ENCODE results near the gene PSIP1. TPM values are rescaled to one million over a fixed set of nuclear protein-coding genes. Genes with fewer than 3 reads are reported as not detected.

The PSIP1 gene
- total RNA-seq, 1 experiment from 2014 or later: 99.1 TPM

DNA sequence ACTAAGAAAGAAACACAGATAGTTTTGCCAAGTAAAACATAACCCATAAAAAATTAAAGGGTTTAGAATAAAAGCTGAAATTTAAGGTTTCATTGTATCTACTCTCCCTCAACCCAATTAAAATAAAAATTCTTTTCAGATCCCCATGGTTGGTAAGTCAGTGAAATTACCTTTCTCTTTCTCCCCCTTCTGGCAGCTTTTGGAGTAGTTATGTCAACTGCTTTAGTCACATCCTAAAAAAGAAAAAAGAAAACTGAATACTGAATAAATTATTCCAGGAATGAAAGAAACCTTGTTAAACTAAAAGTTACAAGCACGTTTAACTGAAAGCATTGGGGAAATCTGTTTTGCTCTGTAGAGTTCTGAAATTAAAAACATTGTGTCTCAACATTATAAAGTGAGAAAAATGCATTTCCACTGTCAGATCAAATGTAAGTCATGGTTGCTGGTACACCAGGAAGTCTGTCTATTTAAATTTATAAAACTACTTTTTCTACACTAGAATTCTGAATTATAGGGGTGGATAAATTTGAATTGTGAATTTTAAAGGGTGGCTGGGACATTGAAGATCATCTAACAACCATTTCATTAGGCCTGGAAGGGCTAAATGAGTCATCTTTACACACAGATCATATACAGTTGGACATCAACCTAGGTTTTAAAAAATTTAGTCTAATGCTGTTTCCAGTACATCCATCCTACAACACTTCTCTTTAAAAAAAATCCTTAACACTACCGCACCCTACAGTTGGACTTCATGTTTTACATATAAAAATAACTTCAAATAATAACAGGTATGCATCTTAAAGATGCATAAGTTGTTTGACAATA is 24.7 kb downstream of the PSIP1 start:
- intact Hi-C loops (cut with micrococcal nuclease): loop anchor here (5.0 kb wide), 2 partner anchors 121 to 274 kb away; no protein-coding TSS in a partner anchor
- ChIA-PET CTCF (no interaction called here), POLR2A (no interaction called here), RAD21 (ENCODE audit: low non-redundant PET in 1 of 2, low total read pairs in 2 of 2, uncharacterized antibody in 2 of 2, unreplicated experiment in 2 of 2) (no interaction called here)
- H3K9me3 ChIP-seq (ENCODE audit: control insufficient read depth in 1 of 2, insufficient read depth in 1 of 2, low read depth in 1 of 2, low read length in 2 of 2): no peaks in the 10 kb centered on the region
- no TSS peak for BruUV-seq (replicated peaks)
- H2AFZ ChIP-seq (ENCODE audit: low read depth, low read length, poor library complexity, severe bottlenecking): no peak overlapping the region
- ATAC-seq (peak; percentile 54; the same call in 1 of the 2 replicates), DNase-seq (ENCODE audit: low read depth, low spot score) (no peak)
- no peaks in the 10 kb centered on the region for H3K4me1 ChIP-seq (ENCODE audit: control insufficient read depth in 1 of 2, insufficient read depth in 2 of 2, low read length in 2 of 2)
- no peaks in the 10 kb centered on the region for H3K27me3 ChIP-seq (ENCODE audit: insufficient read depth, low read length)
- H3K36me3 ChIP-seq (ENCODE audit: control insufficient read depth in 1 of 2, insufficient read depth in 2 of 2, low read length in 2 of 2): peaks cover 21 to 24% of the 10 kb centered on the region in 2 experiments; a peak in 3 of 4 replicates
- H3K9ac ChIP-seq (ENCODE audit: low read length): no peak overlapping the region
- H3K4me2 ChIP-seq (ENCODE audit: low read length): no peak overlapping the region
- no peak overlapping the region for H3K4me3 ChIP-seq (replicated peaks in 1 of 2; ENCODE audit: low read depth in 1 of 2, low read length in 2 of 2)
- no peak overlapping the region for H3K27ac ChIP-seq (ENCODE audit: low read depth, low read length)
- peaks cover 24% of the 10 kb centered on the region for H3K79me2 ChIP-seq (ENCODE audit: insufficient read depth, low read length)
- no peaks in the 10 kb centered on the region for H3K9me2 ChIP-seq (ENCODE audit: insufficient read depth)
- TF ChIP-seq EGR1 (IDR thresholded peaks at IDR 0.05; ENCODE audit: low read depth) (no peak), RAD21 (IDR thresholded peaks at IDR 0.05; ENCODE audit: low read depth) (peak; percentile 34)
- TF ChIP-seq, protein P1, sequence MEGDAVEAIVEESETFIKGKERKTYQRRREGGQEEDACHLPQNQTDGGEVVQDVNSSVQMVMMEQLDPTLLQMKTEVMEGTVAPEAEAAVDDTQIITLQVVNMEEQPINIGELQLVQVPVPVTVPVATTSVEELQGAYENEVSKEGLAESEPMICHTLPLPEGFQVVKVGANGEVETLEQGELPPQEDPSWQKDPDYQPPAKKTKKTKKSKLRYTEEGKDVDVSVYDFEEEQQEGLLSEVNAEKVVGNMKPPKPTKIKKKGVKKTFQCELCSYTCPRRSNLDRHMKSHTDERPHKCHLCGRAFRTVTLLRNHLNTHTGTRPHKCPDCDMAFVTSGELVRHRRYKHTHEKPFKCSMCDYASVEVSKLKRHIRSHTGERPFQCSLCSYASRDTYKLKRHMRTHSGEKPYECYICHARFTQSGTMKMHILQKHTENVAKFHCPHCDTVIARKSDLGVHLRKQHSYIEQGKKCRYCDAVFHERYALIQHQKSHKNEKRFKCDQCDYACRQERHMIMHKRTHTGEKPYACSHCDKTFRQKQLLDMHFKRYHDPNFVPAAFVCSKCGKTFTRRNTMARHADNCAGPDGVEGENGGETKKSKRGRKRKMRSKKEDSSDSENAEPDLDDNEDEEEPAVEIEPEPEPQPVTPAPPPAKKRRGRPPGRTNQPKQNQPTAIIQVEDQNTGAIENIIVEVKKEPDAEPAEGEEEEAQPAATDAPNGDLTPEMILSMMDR (IDR thresholded peaks at IDR 0.05 in 2 of 3, conservative IDR thresholded peaks at IDR 0.05 in 1 of 3; ENCODE audit: borderline replicate concordance in 1 of 3, insufficient read depth in 1 of 3, low read depth in 2 of 3, low read length in 2 of 3): peak; percentile 5 to 52 (median 42); a peak in 3 of 6 replicates
- TF ChIP-seq, protein P2, sequence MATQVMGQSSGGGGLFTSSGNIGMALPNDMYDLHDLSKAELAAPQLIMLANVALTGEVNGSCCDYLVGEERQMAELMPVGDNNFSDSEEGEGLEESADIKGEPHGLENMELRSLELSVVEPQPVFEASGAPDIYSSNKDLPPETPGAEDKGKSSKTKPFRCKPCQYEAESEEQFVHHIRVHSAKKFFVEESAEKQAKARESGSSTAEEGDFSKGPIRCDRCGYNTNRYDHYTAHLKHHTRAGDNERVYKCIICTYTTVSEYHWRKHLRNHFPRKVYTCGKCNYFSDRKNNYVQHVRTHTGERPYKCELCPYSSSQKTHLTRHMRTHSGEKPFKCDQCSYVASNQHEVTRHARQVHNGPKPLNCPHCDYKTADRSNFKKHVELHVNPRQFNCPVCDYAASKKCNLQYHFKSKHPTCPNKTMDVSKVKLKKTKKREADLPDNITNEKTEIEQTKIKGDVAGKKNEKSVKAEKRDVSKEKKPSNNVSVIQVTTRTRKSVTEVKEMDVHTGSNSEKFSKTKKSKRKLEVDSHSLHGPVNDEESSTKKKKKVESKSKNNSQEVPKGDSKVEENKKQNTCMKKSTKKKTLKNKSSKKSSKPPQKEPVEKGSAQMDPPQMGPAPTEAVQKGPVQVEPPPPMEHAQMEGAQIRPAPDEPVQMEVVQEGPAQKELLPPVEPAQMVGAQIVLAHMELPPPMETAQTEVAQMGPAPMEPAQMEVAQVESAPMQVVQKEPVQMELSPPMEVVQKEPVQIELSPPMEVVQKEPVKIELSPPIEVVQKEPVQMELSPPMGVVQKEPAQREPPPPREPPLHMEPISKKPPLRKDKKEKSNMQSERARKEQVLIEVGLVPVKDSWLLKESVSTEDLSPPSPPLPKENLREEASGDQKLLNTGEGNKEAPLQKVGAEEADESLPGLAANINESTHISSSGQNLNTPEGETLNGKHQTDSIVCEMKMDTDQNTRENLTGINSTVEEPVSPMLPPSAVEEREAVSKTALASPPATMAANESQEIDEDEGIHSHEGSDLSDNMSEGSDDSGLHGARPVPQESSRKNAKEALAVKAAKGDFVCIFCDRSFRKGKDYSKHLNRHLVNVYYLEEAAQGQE (IDR thresholded peaks at IDR 0.05; ENCODE audit: low read depth): no peak
- H4K20me1 ChIP-seq (ENCODE audit: insufficient read depth): no peaks in the 10 kb centered on the region
